ENCODE results near the gene ANXA9.

Gene ANXA9

GRCh38 chr1:150968491-150968890 lies 13.6 kb upstream of the ANXA9 start:
- DNase-seq (ENCODE audit: low read depth) = no peak
- H3K4me3 ChIP-seq (ENCODE audit: control insufficient read depth, low read depth, low read length) = no peak overlapping the region
- TF ChIP-seq CTCF (IDR thresholded peaks at IDR 0.05; ENCODE audit: control insufficient read depth, insufficient read depth, low read depth, low read length, missing control alignments) = no peak

- H3K4me3 ChIP-seq (ENCODE audit: control insufficient read depth, low read depth, low read length) = no peak overlapping the region
- DNase-seq (ENCODE audit: low read depth) = no peak
- TF ChIP-seq CTCF (IDR thresholded peaks at IDR 0.05; ENCODE audit: control insufficient read depth, insufficient read depth, low read depth, low read length, missing control alignments) = no peak
Observed at GRCh38 chr1:150969626-150970025, 12.5 kb upstream of the ANXA9 start.

GRCh38 chr1:150970808-150971582 lies 11.1 kb upstream of the ANXA9 start:
- no peak overlapping the region for H3K4me3 ChIP-seq (ENCODE audit: control insufficient read depth, low read depth, low read length)
- peak; percentile 16 for DNase-seq (ENCODE audit: low read depth)

GRCh38 chr1:150971583-150972416 lies 10.3 kb upstream of the ANXA9 start:
- TF ChIP-seq CTCF (IDR thresholded peaks at IDR 0.05; ENCODE audit: control insufficient read depth, insufficient read depth, low read depth, low read length, missing control alignments) = no peak
- H3K4me3 ChIP-seq (ENCODE audit: control insufficient read depth, low read depth, low read length) = no peak overlapping the region; the same call in 1 of the 2 replicates
- no peak for DNase-seq (ENCODE audit: low read depth)

More at GRCh38 chr1:150970808-150971582, 11.1 kb upstream of the ANXA9 start:
- TF ChIP-seq CTCF (IDR thresholded peaks at IDR 0.05; ENCODE audit: control insufficient read depth, insufficient read depth, low read depth, low read length, missing control alignments) = no peak

- TF ChIP-seq CTCF (IDR thresholded peaks at IDR 0.05; ENCODE audit: control insufficient read depth, insufficient read depth, low read depth, low read length, missing control alignments) = no peak
- peak overlapping the region; percentile 90 for H3K4me3 ChIP-seq (ENCODE audit: control insufficient read depth, low read depth, low read length)
- no peak for DNase-seq (ENCODE audit: low read depth)
Observed at GRCh38 chr1:150972417-150972940, 9.6 kb upstream of the ANXA9 start.

- peak overlapping the region; percentile 90 for H3K4me3 ChIP-seq (ENCODE audit: control insufficient read depth, low read depth, low read length)
- TF ChIP-seq CTCF (IDR thresholded peaks at IDR 0.05; ENCODE audit: control insufficient read depth, insufficient read depth, low read depth, low read length, missing control alignments) = no peak
- DNase-seq (ENCODE audit: low read depth) = no peak
Observed at GRCh38 chr1:150973258-150973835, 8.7 kb upstream of the ANXA9 start.
